GM23248 (cell line): Measurements from ENCODE around the gene TSPAN9.

Experiments used
- EZH2 ChIP-seq: fragments of 200-600 bp; sonication (generic); IDR thresholded peaks from 2 replicates; pipeline ENCODE4 v1.6.1; 2018; ENCODE audit warnings: antibody characterized with exemption, mild to moderate bottlenecking; ENCODE audit not compliant: insufficient read depth, poor library complexity, severe bottlenecking
- EZH2phosphoT487 ChIP-seq: fragments of 200-600 bp; sonication (generic); IDR thresholded peaks from 2 replicates; pipeline ENCODE4 v1.6.1; 2018; ENCODE audit warnings: antibody characterized with exemption, moderate library complexity, mild to moderate bottlenecking, low read depth; ENCODE audit not compliant: insufficient read depth

GRCh38 chr12:3202734-3203446, 125.7 kb downstream of the TSPAN9 start:
- TF ChIP-seq EZH2 (no peak), EZH2phosphoT487 (no peak)
